HG02588 (cell line): Measurements from ENCODE around the gene SNAP47.

Source experiments
- ATAC-seq: cut with Tn5 transposase; IDR thresholded peaks from one replicate; pipeline ENCODE4 v1.9.1; 2021; ENCODE audit warnings: mild to moderate bottlenecking, moderate library complexity; ENCODE audit not compliant: unreplicated experiment

Gene SNAP47

GRCh38 chr1:227781314-227781930 lies 46.2 kb downstream of the SNAP47 start:
- ATAC-seq = no peak

GRCh38 chr1:227782226-227782625 lies 47.0 kb downstream of the SNAP47 start:
- ATAC-seq = no peak

- no peak for ATAC-seq
Measured at GRCh38 chr1:227785094-227785804, 50.0 kb downstream of the SNAP47 start.

- no peak for ATAC-seq
Measured at GRCh38 chr1:227785805-227786671, 50.8 kb downstream of the SNAP47 start.

GRCh38 chr1:227786673-227787512 lies 51.7 kb downstream of the SNAP47 start:
- no peak for ATAC-seq

GRCh38 chr1:227787513-227788270 lies 52.5 kb downstream of the SNAP47 start:
- peak; percentile 90 for ATAC-seq

GRCh38 chr1:227788271-227789083 lies 53.2 kb downstream of the SNAP47 start:
- ATAC-seq = peak; percentile 62

GRCh38 chr1:227789084-227790033 lies 54.1 kb downstream of the SNAP47 start:
- no peak for ATAC-seq

- ATAC-seq = no peak
Measured at GRCh38 chr1:227790034-227790400, 54.8 kb downstream of the SNAP47 start.

- no peak for ATAC-seq
Measured at GRCh38 chr1:227790868-227791267, 55.6 kb downstream of the SNAP47 start.

GRCh38 chr1:227791425-227792143 lies 56.3 kb downstream of the SNAP47 start:
- no peak for ATAC-seq

GRCh38 chr1:227792216-227793078 lies 57.2 kb downstream of the SNAP47 start:
- ATAC-seq = no peak

GRCh38 chr1:227793079-227793947 lies 58.1 kb downstream of the SNAP47 start:
- ATAC-seq = no peak

GRCh38 chr1:227793948-227794816 lies 58.9 kb downstream of the SNAP47 start:
- ATAC-seq = no peak

GRCh38 chr1:227794817-227795192 lies 59.6 kb downstream of the SNAP47 start:
- no peak for ATAC-seq
